Thyroid gland (tissue), 4 donors: ENCODE data around the gene FKBP7. TPM values are rescaled to one million over a fixed set of nuclear protein-coding genes. Genes with fewer than 3 reads are reported as not detected.

Experiments used
- DNase-seq, 2 donors: peaks; one replicate each; pipeline ENCODE4 v3.0.0-alpha.2; 2019
- H3K27ac ChIP-seq, 3 donors: fragments of 200-600 bp; sonication (generic); 1 replicate in 2 of 3; 2 replicates in 1 of 3; pipeline ENCODE4 v1.5.1; 2016 to 2019; ENCODE audit warnings: mild to moderate bottlenecking in 1 of 3, moderate library complexity in 1 of 3
- H3K27me3 ChIP-seq: fragments of 200-600 bp; sonication (generic); one replicate; pipeline ENCODE4 v1.5.1; 2019
- H3K36me3 ChIP-seq, 2 donors: fragments of 200-600 bp; sonication (generic); one replicate each; pipeline ENCODE4 v1.5.1; 2016 to 2019
- H3K4me1 ChIP-seq, 2 donors: fragments of 200-600 bp; sonication (generic); one replicate each; pipeline ENCODE4 v1.5.1; 2017 to 2019
- H3K4me3 ChIP-seq, 3 donors: fragments of 200-600 bp; sonication (generic); replicated peaks in 1 of 3; 1 replicate in 2 of 3; 2 replicates in 1 of 3; pipeline ENCODE4 v1.5.1; 2016; ENCODE audit warnings: mild to moderate bottlenecking in 1 of 3
- H3K9me3 ChIP-seq: fragments of 200-600 bp; sonication (generic); one replicate; pipeline ENCODE4 v1.5.1; 2017
- POLR2A ChIP-seq, 2 donors: fragments of 450-650 bp; IDR thresholded peaks; one replicate each; pipeline ENCODE4 v1.6.1; 2017; ENCODE audit warnings: antibody characterized with exemption in 2 of 2, mild to moderate bottlenecking in 2 of 2, moderate library complexity in 1 of 2
- WGBS, 2 donors: methylation state at CpG; one replicate each; pipeline ENCODE4 v1.1.5; 2017; 5-methylcytosine and 5-hydroxymethylcytosine counted together
- intact Hi-C: fragments of 100-400 bp; cut with DNase I; formaldehyde crosslinking; loops from one replicate; pipeline ENCODE4 v1.15.1; 2023
- total RNA-seq, 4 donors: library from RNA; depleted of rRNA; stranded (reverse); fragments of >200 nt; gene quantifications; one replicate each; pipeline ENCODE4 v1.2.3, GENCODE V29; 2016
- TF ChIP-seq, protein P1 (sequence below), 6 experiments: fragments of 200-600 bp in 3 of 6; fragments of 450-650 bp in 3 of 6; sonication (generic) in 3 of 6; IDR thresholded peaks; one replicate each; pipeline ENCODE4 v1.5.1; 2016 to 2019; ENCODE audit warnings: antibody characterized with exemption in 6 of 6, mild to moderate bottlenecking in 2 of 6, inconsistent platforms in 1 of 6, moderate library complexity in 1 of 6

The FKBP7 gene
- total RNA-seq, 4 donors from 2014 or later: 10.0 to 22.4 (median 16.5) TPM

DNA sequence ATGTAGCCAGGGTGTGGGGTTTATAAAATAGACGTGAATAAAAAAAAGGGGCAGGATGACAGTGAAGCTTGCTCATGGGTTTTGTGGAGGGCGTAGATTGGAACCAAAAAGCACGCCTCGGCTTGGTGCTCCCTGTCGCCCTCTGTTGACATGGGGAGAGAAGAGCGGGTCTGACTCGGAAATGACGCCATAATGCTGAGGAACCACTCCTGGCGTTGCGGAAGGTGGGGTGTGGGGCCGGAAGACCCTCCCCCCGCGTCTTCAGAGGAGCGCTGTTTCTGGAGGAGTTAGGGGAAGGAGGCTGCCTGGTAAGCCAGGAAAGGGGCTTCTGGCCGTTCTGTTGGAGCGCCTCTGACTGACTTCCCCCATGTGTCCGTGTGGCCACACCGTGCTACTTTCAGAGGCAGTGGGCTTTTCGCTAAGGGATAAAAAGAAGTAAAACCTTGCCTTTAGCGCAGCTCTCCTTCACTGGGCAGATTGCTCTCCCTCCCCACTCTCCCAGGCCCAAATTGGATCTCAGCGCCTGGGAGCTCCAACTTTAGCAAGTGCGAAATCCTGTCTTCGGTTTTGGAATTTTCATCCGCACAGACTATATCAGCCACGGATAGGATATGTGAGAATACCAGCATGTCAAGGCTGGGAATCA is 44.7 kb upstream of the FKBP7 start:
- intact Hi-C loops: no loop called here
- WGBS, 2 donors: 18 to 22% methylated on average over 25 of the region's 25 CpGs
- H3K27ac ChIP-seq: peak overlapping the region in 2 of 3 donors; percentile 6 to 43

GRCh38 chr2:178521304-178522150 is 43.1 kb upstream of the FKBP7 start:
- TF ChIP-seq, protein P1, sequence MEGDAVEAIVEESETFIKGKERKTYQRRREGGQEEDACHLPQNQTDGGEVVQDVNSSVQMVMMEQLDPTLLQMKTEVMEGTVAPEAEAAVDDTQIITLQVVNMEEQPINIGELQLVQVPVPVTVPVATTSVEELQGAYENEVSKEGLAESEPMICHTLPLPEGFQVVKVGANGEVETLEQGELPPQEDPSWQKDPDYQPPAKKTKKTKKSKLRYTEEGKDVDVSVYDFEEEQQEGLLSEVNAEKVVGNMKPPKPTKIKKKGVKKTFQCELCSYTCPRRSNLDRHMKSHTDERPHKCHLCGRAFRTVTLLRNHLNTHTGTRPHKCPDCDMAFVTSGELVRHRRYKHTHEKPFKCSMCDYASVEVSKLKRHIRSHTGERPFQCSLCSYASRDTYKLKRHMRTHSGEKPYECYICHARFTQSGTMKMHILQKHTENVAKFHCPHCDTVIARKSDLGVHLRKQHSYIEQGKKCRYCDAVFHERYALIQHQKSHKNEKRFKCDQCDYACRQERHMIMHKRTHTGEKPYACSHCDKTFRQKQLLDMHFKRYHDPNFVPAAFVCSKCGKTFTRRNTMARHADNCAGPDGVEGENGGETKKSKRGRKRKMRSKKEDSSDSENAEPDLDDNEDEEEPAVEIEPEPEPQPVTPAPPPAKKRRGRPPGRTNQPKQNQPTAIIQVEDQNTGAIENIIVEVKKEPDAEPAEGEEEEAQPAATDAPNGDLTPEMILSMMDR (IDR thresholded peaks at IDR 0.05): no peak
- no peak for TF ChIP-seq POLR2A (IDR thresholded peaks at IDR 0.05)
- DNase-seq: no peak
- Histone ChIP-seq H3K4me3 (no peak overlapping the region), H3K36me3 (no peaks in the 10 kb centered on the region), H3K27me3 (no peaks in the 10 kb centered on the region), H3K4me1 (peaks cover 0 to 6% of the 10 kb centered on the region in 2 donors), H3K9me3 (no peaks in the 10 kb centered on the region), H3K27ac (no peak overlapping the region)
- WGBS, 2 donors: 91 to 97% methylated on average over 11 of the region's 11 CpGs
- intact Hi-C loops: no loop called here

More for the DNA sequence above, 44.7 kb upstream of the FKBP7 start:
- Histone ChIP-seq H3K4me3 (peak overlapping the region; percentile 11 to 53 (median 51)), H3K9me3 (no peaks in the 10 kb centered on the region), H3K36me3 (no peaks in the 10 kb centered on the region), H3K4me1 (peaks cover 0 to 6% of the 10 kb centered on the region in 2 donors), H3K27me3 (no peaks in the 10 kb centered on the region)
- TF ChIP-seq, protein P1 (IDR thresholded peaks at IDR 0.05): peak; percentile 28 to 80 (median 68)
- TF ChIP-seq POLR2A (IDR thresholded peaks at IDR 0.05): peak in 1 of 2 donors; percentile 58
- peak; percentile 73 to 83 for DNase-seq

GRCh38 chr2:178517496-178517895 is 39.1 kb upstream of the FKBP7 start:
- intact Hi-C loops: no loop called here
- H3K36me3 ChIP-seq: no peaks in the 10 kb centered on the region
- WGBS, 2 donors: 89 to 91% methylated on average over 1 of the region's 1 CpG

GRCh38 chr2:178514664-178515063 is 36.3 kb upstream of the FKBP7 start:
- H3K27ac ChIP-seq: no peak overlapping the region
- H3K4me3 ChIP-seq: no peak overlapping the region
- no peaks in the 10 kb centered on the region for H3K27me3 ChIP-seq
- H3K4me1 ChIP-seq: no peaks in the 10 kb centered on the region
- no peak for DNase-seq
- no peaks in the 10 kb centered on the region for H3K36me3 ChIP-seq
- no peaks in the 10 kb centered on the region for H3K9me3 ChIP-seq
- intact Hi-C loops: no loop called here
- TF ChIP-seq POLR2A (IDR thresholded peaks at IDR 0.05): no peak
- TF ChIP-seq, protein P1 (IDR thresholded peaks at IDR 0.05): no peak
- WGBS, 2 donors: 85 to 95% methylated on average over 2 of the region's 2 CpGs

More at GRCh38 chr2:178517496-178517895, 39.1 kb upstream of the FKBP7 start:
- no peak overlapping the region for H3K4me3 ChIP-seq
- no peak for DNase-seq
- TF ChIP-seq, protein P1 (IDR thresholded peaks at IDR 0.05): no peak
- no peak for TF ChIP-seq POLR2A (IDR thresholded peaks at IDR 0.05)
- H3K4me1 ChIP-seq: no peaks in the 10 kb centered on the region
- no peaks in the 10 kb centered on the region for H3K9me3 ChIP-seq
- no peaks in the 10 kb centered on the region for H3K27me3 ChIP-seq
- no peak overlapping the region for H3K27ac ChIP-seq

DNA sequence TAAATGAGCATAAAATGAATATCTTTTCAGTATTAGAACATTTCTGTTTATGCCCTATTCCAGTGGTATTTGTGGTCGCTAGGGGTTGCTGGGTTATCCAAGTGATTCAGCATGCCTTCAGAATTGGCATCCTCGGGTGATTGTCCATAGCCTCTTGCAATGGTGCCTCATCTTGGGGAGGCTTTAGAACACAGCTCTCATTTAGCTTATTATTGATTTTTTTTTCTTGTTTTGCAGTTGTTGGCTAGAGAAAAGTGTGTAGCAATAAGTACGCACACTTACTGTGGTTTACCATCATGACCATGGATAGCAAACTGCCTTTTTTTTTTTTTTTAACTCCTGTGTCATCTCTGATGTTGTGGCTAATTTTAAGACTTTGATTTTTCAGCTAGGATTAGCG is 35.5 kb upstream of the FKBP7 start:
- Histone ChIP-seq H3K4me3 (no peak overlapping the region), H3K27ac (no peak overlapping the region), H3K4me1 (no peaks in the 10 kb centered on the region), H3K36me3 (no peaks in the 10 kb centered on the region), H3K27me3 (no peaks in the 10 kb centered on the region), H3K9me3 (no peaks in the 10 kb centered on the region)
- WGBS, 2 donors: 95 to 97% methylated on average over 4 of the region's 4 CpGs
- TF ChIP-seq, protein P1 (IDR thresholded peaks at IDR 0.05): no peak
- no peak for TF ChIP-seq POLR2A (IDR thresholded peaks at IDR 0.05)
- intact Hi-C loops: no loop called here
- DNase-seq: no peak
